HG03135 (cell line): ENCODE measurements around the gene AGO1.
A peak's percentile ranks its signal among the peaks of the same experiment; 100 is the strongest.
"Not testable (repeated sequence)": the region's sequence is repeated elsewhere in the genome, so short reads cannot be mapped to it uniquely, and the experiment has no call there.

ENCODE experiments used
- ATAC-seq: cut with Tn5 transposase; IDR thresholded peaks from one replicate; pipeline ENCODE4 v1.9.1; 2021; ENCODE audit warnings: mild to moderate bottlenecking, moderate library complexity; ENCODE audit not compliant: unreplicated experiment

The AGO1 gene

DNA sequence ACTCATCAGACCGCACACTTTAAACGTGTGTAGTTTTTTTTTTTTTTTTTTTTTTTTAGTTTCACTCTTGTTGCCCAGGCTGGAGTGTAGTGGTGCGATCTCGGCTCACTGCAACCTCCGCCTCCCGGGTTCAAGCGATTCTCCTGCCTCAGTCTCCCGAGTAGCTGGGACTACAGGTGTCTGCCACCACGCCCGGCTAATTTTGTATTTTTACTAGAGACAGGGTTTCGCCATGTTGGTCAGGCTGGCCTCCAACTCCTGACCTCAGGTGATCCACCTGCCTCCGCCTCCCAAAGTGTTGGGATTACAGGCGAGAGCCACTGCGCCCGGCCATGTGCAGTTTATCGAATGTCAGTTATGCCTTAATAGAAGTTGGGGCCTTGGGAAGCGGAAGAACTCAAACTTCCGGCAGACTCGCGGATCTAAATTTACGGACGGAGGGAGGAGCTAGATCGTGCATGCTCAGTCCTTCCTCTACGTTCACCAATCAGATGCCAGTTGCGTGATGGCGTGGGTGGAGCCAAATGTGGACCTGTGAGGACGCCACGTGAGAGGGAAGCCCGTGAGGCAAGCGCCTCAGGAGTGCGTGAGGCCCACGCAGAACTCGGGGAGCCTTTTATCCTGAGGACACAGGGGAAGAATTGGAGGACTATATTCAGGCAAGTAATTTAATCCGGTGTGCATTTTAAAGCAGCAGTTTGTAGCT, 13.6 kb upstream of the AGO1 start:
- ATAC-seq = not testable (repeated sequence)

DNA sequence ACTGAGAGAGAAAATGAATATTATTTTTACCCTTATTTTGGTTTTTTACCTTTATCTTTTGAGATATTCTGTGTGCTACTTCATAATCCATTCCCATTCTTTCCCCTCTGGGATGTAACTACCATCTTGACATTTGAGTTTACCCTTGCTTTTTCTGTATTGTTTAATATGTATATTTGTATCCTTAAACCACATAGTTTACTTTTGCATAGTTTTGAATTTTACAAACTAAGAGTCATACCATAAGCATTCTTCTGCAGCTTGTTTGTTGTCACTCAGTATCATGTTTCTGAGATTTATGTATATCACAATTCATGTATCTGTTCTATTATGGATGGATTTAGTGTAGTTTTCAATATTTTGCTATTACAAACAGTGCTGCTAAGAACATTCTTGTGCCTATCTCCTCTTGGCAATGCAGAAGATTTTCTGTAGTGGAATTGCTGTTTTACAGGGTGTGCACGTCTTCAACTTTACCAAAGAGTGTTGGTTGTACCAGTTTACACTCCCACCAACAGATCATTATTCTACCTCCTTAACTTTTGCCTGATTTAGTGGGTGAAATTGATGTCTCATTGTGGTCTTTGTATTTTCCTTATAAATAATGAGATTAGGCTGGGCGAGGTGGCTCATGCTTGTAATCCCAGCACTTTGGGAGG, 12.2 kb upstream of the AGO1 start:
- ATAC-seq = no peak

DNA sequence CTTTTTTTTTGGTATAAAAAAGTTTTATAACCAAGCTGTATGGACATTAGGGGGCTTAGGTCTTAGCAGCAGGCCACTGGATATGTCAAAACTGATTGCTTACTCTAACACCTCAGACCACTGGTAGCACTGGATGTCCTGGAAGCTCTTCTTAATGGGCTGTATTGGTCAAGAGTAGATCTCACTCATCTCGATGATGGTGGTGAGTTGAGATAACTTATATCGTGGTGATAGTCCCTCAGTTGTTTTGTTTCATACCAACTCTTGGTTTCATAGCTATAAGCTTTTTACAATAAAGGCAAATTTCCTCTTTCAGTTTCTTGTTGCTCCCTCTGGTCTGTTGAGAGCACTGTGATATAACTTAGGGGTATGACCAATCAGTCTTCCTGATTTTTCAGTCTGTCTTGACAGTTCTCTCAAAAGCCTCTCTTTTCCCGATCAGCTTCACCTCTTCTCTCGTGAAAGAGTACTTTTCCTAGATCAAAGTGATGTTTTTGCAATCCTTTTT, 9.7 kb upstream of the AGO1 start:
- ATAC-seq = no peak

DNA sequence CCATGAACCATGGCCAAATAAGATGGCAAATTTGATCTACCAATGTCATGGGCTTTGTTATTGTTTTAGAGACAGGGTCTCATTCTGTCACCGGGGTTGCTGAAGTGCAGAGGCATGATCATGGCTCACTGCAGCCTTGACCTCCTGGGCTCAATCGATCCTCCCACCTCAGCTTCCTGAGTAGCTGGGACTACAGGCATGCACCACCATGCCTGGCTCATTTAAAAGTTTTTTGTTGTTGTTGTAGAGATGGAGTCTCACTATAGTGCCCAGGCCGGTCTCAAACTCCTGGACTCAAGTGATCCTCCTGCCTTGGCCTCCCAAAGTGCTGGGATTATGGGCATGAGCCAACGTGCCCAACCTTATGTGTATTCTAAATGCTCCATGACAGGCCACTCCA, 8.9 kb upstream of the AGO1 start:
- not testable (repeated sequence) for ATAC-seq

DNA sequence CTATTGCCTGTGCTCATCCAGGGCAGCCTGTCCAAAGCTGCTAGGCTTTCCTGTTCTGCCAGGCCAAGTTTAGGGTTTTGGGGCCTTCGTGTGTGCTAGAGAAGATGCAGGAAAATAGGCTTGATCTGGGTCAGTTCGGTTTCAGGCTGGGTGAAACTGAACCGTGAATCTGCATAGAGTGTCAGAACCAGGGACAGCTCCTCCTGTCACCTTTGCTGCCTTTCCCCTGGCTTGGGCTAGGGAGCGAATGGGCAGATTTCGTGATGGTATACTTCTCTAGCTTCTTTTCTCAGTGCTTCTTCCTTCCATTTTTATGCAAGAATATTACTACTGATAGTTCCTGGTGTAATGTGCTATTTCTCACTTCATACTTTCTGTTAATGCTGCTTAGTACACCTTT, 6.0 kb upstream of the AGO1 start:
- ATAC-seq = no peak

DNA sequence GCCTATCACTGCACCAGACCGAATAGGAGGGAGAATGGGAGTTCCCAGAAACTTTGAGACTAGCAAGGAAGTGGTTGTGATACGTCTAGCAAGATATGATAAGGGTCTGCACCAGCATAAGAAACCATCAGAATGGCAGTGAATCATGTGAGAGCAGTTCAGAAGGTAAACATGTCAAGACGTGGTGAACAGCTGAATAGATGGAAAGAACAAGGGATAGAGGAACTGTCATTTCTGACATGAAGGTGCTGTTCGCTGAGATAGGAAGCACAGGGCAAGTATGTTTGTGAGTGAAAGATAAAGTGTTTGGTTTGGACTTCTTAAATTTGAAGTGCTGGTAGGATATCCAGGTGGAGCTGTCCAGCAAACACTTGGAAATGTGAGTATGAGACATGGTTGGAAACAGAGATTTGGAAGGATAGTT, 1.1 kb upstream of the AGO1 start:
- ATAC-seq = no peak

DNA sequence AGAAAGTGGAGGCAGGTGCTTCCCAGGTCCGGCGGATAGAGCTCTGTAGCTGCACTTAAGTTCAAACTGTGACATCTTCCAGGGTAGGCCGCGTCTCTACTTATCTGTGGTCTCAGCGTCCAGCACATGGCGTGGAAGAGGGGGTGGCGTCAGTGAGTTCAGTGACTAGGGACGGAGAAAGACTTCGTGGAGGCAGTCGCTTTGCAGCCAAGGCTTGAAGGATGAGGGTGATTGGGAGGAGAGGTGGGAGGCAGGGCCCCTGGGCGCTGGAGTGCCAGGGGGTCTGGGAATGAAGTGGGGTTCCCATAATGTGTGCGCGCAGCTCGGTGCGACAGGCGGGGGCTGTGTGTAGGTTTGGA, 444 bp upstream of the AGO1 start:
- no peak for ATAC-seq

DNA sequence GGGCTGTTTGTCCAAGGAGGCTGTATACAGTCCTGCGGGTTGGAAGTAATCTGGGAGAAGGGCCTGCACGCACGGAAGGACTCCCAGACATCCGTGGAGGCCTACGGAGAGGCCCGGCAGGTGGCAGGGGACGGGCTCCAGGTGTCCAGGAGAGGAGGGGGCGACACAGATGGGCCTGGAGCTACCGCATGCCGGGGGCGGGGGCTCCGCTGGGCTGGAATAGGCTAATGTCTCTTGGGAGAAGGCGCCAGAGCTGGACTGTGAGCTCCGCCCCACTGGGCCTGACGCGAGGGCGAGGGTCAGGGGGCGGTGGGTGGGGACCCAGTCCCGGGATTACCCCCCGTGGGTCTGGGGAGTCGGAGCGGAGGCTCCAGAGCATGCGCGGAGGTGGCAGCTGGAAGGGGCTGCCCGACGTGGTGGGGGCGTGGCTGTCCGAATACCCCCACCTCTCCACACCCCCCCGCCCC, 659 bp downstream of the AGO1 start:
- ATAC-seq = peak; percentile 5

DNA sequence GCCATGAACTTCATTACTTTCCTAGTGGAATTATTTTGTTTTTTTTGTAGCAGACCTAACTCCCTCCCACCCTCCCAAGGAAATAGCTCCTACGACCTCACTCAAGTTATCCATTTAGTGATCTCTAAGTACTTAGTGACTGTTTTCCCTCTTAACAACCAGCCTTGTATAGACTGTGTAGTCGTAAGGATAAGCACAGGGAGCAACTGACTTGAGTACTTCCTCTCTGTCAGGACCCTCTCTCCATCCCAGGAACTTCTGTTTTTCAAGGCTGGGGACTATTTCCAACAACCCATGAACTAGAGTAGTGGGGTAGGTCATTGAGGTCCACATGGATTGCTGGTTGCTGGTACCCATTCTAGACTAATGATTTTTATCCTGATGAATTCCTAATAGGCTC, 1.9 kb downstream of the AGO1 start:
- no peak for ATAC-seq

DNA sequence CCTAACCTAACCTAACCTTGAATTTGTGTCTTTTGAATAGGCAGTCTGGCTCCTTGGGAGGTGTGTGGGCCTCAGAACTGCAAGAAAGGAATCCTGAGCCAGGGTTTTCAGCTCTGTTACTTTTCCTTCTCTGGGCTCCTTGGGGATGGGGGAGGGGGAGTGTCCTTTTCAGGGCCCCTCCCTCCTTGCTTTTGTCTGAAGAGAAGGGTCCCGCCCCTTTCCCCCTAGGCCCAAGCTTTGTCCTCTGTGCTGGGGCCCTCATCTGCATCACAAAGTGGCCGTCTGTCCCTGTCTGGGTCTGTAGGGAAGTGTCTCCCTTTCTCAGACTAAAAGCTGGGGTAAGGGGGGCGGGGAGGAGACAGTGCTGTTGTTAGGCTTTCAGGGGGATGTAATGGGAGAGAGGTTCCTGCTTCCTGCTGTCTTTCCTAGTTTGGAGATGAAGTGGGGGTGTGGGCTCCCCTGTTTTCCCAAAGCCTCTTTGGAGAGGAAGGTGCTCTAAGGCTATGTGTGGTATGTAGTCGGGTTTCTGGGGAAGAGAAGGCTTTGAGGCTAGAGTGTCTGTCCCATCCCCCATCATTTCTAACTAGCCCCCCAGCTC, 3.1 kb downstream of the AGO1 start:
- no peak for ATAC-seq

DNA sequence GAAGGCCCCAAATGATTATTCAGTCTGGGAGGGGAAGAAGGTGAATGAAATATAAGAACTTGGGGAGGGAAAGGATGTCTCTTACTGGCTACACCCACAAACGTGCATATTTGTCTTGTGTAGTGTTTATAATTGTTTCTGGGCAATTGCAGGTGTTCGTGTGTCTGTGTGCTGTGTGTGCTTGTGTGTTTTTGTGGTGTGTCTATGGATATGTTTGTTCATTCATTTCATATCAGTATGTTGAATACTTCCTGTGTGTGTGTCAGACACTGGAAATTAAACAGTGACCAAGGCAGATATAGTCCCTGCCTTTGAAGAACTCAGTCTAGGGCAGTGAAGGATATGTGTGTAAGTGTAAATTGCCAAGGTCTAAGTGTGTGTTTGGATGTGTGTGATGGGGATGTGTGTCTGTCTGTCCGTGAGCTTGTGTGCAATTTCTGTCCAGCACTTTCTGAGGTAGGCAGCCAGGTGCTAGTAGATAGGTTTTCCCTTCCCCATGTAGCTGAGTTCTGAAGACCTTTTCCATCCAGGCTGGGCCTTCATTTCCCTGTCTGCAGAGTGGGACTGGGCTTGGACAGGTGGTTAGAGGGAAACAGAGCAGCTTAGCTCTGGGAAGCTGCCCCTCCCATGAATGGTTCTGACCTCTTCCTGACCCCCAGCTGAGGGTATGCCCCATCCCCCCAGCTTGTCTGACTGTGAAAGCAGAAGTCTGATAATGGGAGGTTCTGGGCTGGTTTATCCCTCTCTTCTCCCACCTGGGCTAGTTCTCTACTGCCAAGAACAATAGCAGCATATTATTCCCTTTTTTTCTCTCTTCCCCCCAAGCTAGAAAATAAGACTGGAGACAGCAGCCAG, 3.8 kb downstream of the AGO1 start:
- no peak for ATAC-seq

DNA sequence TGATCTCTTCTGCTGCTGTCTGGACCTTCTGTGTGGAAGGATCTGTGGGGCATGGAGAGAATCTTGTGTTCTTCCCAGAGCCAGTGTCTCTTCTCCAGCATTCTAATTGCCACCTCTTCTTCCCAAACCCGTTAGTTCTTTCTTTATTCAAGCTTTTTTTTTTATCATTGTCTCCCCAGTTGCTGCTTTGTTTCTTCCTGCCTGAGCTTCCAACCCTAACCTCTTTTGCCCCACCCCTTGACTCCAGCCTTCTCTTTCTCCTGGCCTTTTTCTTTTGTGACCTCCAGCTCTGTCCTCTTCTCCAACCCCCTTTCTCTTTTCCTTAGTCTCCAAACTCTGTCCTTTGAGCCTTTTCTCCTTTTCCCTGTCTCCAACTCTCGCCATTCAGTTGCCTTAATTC, 4.5 kb downstream of the AGO1 start:
- no peak for ATAC-seq

DNA sequence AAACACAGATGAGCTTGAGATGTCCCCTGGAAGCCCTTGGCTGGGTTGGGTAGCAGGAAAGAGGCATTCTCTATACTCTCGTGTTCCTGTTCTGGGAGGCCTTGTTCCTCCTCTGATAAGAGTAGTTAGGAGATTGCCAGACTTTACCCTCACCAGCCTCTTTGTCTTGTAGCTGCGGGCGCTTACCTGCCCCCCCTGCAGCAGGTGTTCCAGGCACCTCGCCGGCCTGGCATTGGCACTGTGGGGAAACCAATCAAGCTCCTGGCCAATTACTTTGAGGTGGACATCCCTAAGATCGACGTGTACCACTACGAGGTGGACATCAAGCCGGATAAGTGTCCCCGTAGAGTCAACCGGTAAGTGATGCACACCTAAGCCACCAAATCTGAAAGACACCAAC, 5.2 kb downstream of the AGO1 start:
- ATAC-seq = no peak

DNA sequence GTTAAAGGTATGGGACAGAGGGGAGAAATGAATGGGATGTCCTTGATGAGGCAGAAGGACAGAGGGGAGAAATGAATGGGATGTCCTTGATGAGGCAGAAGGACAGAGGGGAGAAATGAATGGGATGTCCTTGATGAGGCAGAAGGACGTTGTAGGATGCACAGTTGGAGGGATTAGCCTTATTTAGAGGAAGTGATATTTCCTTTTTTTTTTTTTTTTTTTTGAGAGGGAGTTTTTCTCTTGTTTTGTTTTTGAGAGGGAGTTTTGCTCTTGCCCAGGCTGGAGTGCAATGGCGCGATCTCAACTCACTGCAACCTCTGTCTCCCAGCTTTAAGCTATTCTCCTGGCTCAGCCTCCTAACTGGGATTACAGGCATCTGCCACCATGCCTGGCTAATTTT, 6.0 kb downstream of the AGO1 start:
- ATAC-seq = not testable (repeated sequence)

DNA sequence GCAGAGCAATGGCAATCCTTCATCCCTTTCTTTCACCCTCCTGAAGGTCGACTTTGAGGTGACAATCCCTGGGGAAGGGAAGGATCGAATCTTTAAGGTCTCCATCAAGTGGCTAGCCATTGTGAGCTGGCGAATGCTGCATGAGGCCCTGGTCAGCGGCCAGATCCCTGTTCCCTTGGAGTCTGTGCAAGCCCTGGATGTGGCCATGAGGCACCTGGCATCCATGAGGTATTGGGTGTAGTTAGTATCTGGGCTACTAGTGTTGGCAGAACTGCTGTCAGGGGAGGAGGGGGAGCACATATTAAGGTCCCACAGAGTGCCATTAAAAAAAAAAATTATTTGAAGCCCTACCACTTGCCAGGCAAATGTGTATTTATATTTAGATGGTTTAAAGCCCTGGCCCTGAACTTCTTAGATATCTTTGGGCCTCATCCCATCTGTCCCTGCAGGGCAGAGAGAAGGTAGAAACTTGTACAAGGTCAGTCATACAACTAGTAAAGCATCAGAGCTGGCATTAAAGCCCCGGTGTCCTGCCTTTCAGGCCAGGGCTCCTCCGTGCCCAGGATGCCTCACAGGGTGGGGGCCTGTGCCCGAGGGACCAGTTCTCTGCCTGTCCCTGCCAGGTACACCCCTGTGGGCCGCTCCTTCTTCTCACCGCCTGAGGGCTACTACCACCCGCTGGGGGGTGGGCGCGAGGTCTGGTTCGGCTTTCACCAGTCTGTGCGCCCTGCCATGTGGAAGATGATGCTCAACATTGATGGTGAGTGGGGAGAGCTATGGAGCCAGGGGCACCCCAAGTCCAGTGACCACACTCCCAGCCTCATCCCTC, 10.3 kb downstream of the AGO1 start:
- ATAC-seq = no peak

DNA sequence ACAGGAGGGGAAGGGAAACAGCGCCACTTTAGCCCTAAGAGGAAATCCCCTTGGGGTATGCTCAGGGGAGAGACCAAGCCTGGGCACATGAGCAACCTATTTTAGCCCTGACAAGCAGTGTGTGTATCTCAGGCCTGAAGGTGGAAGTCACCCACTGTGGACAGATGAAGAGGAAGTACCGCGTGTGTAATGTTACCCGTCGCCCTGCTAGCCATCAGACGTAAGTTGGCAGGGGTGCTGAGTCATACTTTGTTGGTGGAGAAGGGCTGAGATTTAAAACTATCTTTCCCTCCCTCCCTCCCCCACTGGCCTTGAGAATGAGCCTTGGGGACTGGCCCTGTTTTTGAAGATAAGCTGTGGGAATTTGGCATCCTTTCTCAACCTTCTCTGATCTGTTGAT, 11.2 kb downstream of the AGO1 start:
- ATAC-seq = no peak

DNA sequence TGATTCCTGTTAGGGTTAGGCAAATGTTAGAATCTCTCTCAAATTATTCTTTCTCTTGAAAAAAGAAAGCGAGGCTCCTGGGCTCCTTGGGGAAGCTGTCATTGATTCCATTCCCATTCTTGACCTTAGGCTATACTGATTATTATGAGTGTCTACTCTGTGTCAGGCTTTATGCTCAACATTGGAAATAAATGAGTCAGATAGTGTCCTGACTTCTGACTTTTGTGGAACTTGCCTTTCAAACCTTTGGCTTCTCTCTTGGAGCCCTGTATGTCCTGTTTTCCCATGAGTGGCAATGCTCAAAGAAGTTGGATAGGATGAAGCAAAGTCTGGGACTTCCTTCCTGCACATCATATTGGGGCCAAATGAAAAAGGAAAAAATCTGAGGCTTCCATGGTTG, 11.6 kb downstream of the AGO1 start:
- ATAC-seq = no peak

DNA sequence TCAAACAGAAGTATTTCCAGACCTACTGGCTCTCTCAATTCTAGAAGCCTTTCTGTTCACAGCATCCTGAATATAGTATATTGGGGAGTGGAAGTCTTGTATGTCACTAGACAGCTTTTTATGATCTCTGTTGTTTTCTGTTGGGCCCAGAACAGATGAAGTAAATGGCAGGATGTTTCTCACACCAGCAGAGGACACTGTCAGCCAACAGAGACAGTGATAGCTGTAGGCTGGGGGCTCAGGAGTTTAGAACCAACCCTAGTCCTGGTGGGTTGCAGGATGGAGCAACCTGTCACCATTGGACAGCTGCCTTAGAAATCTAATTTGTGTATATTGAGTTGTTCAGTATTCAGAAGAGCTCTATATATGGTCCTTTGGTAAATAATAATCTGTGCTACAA, 16.9 kb downstream of the AGO1 start:
- ATAC-seq = no peak

DNA sequence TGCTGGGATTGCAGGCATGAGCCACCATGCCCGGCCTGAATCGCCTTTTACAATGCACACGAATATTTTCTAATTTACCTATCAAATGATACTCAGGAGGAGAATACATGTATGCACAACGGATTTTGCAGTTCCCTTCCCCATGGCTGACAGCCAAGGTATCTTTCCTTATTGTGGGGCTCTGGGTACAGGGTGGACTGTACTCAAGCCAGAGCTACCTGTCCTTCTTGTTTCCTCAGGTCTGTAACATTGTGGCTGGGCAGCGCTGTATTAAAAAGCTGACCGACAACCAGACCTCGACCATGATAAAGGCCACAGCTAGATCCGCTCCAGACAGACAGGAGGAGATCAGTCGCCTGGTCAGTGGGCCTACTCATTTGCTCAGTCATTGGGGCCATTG, 18.2 kb downstream of the AGO1 start:
- ATAC-seq = no peak

DNA sequence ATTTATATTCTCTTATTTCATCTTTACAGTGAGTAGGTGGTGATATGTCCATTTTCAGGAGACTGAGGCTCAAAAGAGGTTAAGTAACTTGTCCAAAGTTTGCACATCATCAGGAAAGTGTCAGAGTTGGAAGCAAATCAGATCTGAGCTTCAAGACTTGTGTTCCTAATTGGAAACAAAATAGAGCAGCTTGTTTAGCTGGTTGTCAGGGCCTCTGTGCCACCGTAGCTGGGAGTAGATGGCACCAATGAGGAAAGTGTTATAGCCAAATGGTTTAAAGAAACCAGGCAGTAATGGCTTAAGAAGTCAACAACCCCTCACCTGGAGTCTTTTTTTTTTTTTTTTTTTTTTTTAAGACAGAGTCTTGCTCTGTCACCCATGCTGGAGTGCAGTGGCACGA, 19.7 kb downstream of the AGO1 start:
- no peak for ATAC-seq
